T-helper 17 cell (primary cell): ENCODE results near the gene LIAS. TPM values are rescaled to one million over a fixed set of nuclear protein-coding genes. Genes with fewer than 3 reads are reported as not detected.
"Not testable (repeated sequence)": the region's sequence is repeated elsewhere in the genome, so short reads cannot be mapped to it uniquely, and the experiment has no call there.

Experiments
- ATAC-seq: fragments of 150-1000 bp; cut with Tn5 transposase; 2 replicates; pipeline ENCODE4 v1.10.0; 2021; ENCODE audit warnings: mild to moderate bottlenecking, moderate library complexity
- DNase-seq, 3 donors: peaks; one replicate each; pipeline versions ENCODE4 v3.0.0 to v3.0.0-alpha.2; 2020 to 2021
- H3K9me3 ChIP-seq: one replicate; pipeline ENCODE4 v1.7.0; 2013; ENCODE audit warnings: low read length, mild to moderate bottlenecking; ENCODE audit not compliant: control insufficient read depth, poor library complexity, severe bottlenecking
- H3K27ac Mint-ChIP-seq: one replicate; pipeline ENCODE4 v1.8.0; 2022; ENCODE audit warnings: mild to moderate bottlenecking, moderate library complexity, mixed read lengths
- H3K27me3 Mint-ChIP-seq: one replicate; pipeline ENCODE4 v1.8.0; 2022; ENCODE audit warnings: mixed read lengths
- H3K36me3 Mint-ChIP-seq: one replicate; pipeline ENCODE4 v1.8.0; 2022; ENCODE audit warnings: low read depth, mixed read lengths
- H3K4me1 Mint-ChIP-seq: one replicate; pipeline ENCODE4 v1.8.0; 2022; ENCODE audit warnings: mild to moderate bottlenecking, mixed read lengths
- H3K4me3 Mint-ChIP-seq: one replicate; pipeline ENCODE4 v1.8.0; 2022; ENCODE audit warnings: mild to moderate bottlenecking, moderate library complexity, mixed read lengths
- total RNA-seq, 4 donors: library from RNA in 2 of 4; stranded (reverse) in 2 of 4; gene quantifications; one replicate each; pipeline ENCODE4 v1.2.3 and lab custom pipeline; 2022 to 2026

Gene LIAS
- total RNA-seq (10 to 100 TPM in 1 of 2 donors, 1 to 10 TPM in 1; 8.4 to 11.5 TPM), total RNA-seq (lab: John Stamatoyannopoulos, UW) (16.7 to 18.3 reads per million in 2 donors)

- H3K4me1 Mint-ChIP-seq, result peaks cover 12% of the 10 kb centered on the region
- H3K36me3 Mint-ChIP-seq, result peaks cover 6% of the 10 kb centered on the region
- ATAC-seq, result peak; percentile 82
- DNase-seq, result peak; percentile 73 to 85 (median 85)
- H3K27ac Mint-ChIP-seq, result peak within 1 kb of the TSS; percentile 99
- peak within 1 kb of the TSS; percentile 96 for H3K4me3 Mint-ChIP-seq
- H3K9me3 ChIP-seq, result no peaks in the 10 kb centered on the region
- H3K27me3 Mint-ChIP-seq, result no peaks in the 10 kb centered on the region
These were observed at the start of gene LIAS, which contains the start of gene RPL9 for GRCh38 chr4:39458505-39459300. Gene LIAS (plus strand): TSS chr4:39459056. CDS start chr4:39459118, 62 bp downstream. Gene RPL9 (minus strand): TSS chr4:39458922. CDS start chr4:39458439, 483 bp downstream.

- DNase-seq, result no peak
- H3K27me3 Mint-ChIP-seq, result peaks cover 14% of the 10 kb centered on the region
- no peaks in the 10 kb centered on the region for H3K9me3 ChIP-seq
- ATAC-seq, result no peak
- H3K4me3 Mint-ChIP-seq, result no peak overlapping the region
- peaks cover 3% of the 10 kb centered on the region for H3K4me1 Mint-ChIP-seq
- no peak overlapping the region for H3K27ac Mint-ChIP-seq
- H3K36me3 Mint-ChIP-seq, result no peaks in the 10 kb centered on the region
These were observed 48.4 kb upstream of the LIAS start for GRCh38 chr4:39410415-39410814.

- H3K36me3 Mint-ChIP-seq, H3K9me3 ChIP-seq, DNase-seq, H3K4me3 Mint-ChIP-seq, H3K27ac Mint-ChIP-seq, H3K4me1 Mint-ChIP-seq, ATAC-seq: not testable (repeated sequence)
- H3K27me3 Mint-ChIP-seq, result peaks cover 14% of the 10 kb centered on the region
These were observed 47.3 kb upstream of the LIAS start for GRCh38 chr4:39411561-39411960.

- H3K9me3 ChIP-seq, result no peaks in the 10 kb centered on the region
- Mint-ChIP-seq H3K27me3 (peaks cover 14% of the 10 kb centered on the region), H3K4me3 (no peak overlapping the region), H3K36me3 (no peaks in the 10 kb centered on the region), H3K4me1 (peaks cover 3% of the 10 kb centered on the region), H3K27ac (no peak overlapping the region)
- no peak for ATAC-seq
- DNase-seq, result no peak
These were observed 43.1 kb upstream of the LIAS start for GRCh38 chr4:39415678-39416283.

DNA sequence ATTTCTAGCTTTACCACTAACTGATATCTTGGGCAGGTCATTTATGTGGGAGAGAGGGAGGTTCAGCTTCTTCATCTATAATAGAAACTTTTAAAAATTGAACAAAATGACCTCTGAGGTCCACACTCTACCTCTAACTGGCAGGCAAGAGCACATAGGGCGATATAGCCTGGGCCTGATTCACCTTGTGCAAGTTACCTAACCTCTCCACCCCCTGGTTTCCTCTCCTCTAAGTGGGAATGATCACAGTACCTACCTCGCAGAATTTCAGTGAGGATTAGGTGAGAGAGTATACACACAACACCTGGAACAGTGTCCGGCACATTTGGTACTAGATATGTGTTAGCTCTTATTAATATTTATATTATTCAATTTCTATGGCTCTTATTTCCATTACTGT is 36.6 kb upstream of the LIAS start:
- Mint-ChIP-seq H3K27me3 (peaks cover 6% of the 10 kb centered on the region), H3K4me3 (no peak overlapping the region), H3K36me3 (no peaks in the 10 kb centered on the region)

GRCh38 chr4:39425297-39425696 is 33.6 kb upstream of the LIAS start:
- H3K27me3 Mint-ChIP-seq, H3K4me1 Mint-ChIP-seq, ATAC-seq, H3K4me3 Mint-ChIP-seq, H3K9me3 ChIP-seq, H3K36me3 Mint-ChIP-seq, DNase-seq, H3K27ac Mint-ChIP-seq: not testable (repeated sequence)

More for the DNA sequence above, 36.6 kb upstream of the LIAS start:
- no peaks in the 10 kb centered on the region for H3K4me1 Mint-ChIP-seq
- ATAC-seq, result no peak
- no peak for DNase-seq
- H3K9me3 ChIP-seq, result no peaks in the 10 kb centered on the region
- H3K27ac Mint-ChIP-seq, result no peak overlapping the region

- ATAC-seq (no peak), DNase-seq (no peak)
- no peak overlapping the region for H3K4me3 Mint-ChIP-seq
- H3K4me1 Mint-ChIP-seq, result peaks cover 2% of the 10 kb centered on the region
- H3K36me3 Mint-ChIP-seq, result no peaks in the 10 kb centered on the region
- no peaks in the 10 kb centered on the region for H3K27me3 Mint-ChIP-seq
- H3K27ac Mint-ChIP-seq, result no peak overlapping the region
- H3K9me3 ChIP-seq, result no peaks in the 10 kb centered on the region
These were observed 32.1 kb upstream of the LIAS start for GRCh38 chr4:39426728-39427127.

DNA sequence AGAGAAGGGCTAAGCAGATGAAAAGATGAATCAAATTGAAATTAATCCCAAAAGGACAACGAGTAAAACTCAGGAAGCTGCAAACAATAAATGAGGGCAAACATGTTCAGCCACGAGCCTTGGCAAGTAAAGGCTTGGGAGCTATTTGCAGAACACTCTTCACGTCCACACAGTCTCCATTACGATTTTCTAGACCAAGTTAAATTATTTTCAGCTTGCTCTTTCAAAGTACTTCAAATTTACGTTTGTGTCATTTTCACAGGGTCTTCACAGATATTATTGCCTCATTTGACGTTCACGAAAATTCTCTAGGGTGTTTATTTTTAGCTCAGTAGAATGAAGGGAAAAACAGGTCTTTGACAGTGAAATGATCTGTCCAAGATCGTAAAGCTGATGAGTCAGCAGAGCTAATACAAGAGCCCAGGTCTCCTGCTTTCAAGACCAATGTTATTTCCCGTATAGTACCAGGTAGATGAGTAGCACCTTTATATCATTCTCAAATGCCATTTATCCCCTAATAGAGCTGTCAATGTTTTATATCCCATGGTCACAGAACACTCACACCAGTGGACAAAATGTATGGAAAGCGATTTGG is 31.2 kb upstream of the LIAS start:
- ATAC-seq (no peak), DNase-seq (no peak)
- no peak overlapping the region for H3K27ac Mint-ChIP-seq
- peak overlapping the region; percentile 28 for H3K4me3 Mint-ChIP-seq
- H3K27me3 Mint-ChIP-seq, result no peaks in the 10 kb centered on the region
- no peaks in the 10 kb centered on the region for H3K9me3 ChIP-seq
- no peaks in the 10 kb centered on the region for H3K36me3 Mint-ChIP-seq
- peaks cover 2% of the 10 kb centered on the region for H3K4me1 Mint-ChIP-seq

GRCh38 chr4:39429476-39430334 is 29.2 kb upstream of the LIAS start:
- H3K4me3 Mint-ChIP-seq, result no peak overlapping the region
- no peaks in the 10 kb centered on the region for H3K9me3 ChIP-seq
- H3K36me3 Mint-ChIP-seq, result no peaks in the 10 kb centered on the region
- DNase-seq, result no peak
- peaks cover 2% of the 10 kb centered on the region for H3K4me1 Mint-ChIP-seq
- H3K27ac Mint-ChIP-seq, result no peak overlapping the region
- no peaks in the 10 kb centered on the region for H3K27me3 Mint-ChIP-seq
- no peak for ATAC-seq

GRCh38 chr4:39433878-39434492 is 24.9 kb upstream of the LIAS start:
- H3K9me3 ChIP-seq, result no peaks in the 10 kb centered on the region
- Mint-ChIP-seq H3K4me1 (no peaks in the 10 kb centered on the region), H3K27ac (no peak overlapping the region), H3K36me3 (no peaks in the 10 kb centered on the region), H3K4me3 (no peak overlapping the region), H3K27me3 (peaks cover 10% of the 10 kb centered on the region)
- ATAC-seq, result no peak
- DNase-seq, result no peak

DNA sequence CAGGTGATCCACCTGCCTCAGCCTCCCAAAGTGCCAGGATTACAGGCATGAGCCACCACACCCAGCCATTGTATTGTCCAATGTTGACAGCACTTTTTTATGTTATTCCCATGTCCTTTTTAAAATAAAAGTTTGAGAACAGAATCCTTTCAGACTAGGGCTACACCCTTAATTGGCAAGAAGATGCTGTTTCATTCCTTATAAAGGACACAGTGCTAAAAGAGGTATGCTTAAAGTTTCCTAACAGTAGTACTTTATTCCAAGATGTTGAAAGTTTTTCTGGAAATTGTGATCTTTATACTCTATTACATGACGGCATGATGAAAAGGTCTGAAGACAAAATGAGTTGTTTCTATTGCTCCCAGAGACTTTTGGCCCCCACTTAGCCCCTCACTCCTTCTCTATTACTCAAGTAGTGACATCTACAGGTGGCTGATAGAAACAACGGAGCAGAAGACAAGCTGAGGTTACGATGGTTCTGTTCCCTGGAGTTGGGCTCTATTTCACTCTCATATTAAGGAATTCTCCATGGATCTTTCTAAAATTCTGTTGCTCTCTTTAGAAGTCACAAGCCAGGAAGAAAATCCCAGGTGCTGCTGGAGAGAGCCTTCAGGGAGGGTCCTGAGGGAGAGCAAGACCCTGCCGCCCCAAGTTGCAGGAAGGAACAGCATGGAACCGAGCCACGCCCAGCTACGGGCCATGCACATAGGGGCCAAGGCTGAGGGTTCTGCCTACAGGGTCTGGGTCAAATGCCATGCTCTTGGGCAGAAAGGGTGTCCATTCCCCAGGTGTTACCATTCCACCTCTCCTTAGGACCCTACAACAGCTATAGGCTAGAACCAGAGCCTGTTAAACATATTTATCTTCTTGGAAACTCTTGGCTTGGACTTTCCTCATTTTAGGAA is 22.9 kb upstream of the LIAS start:
- ATAC-seq (no peak), DNase-seq (no peak)
- H3K27me3 Mint-ChIP-seq, result peaks cover 10% of the 10 kb centered on the region
- no peaks in the 10 kb centered on the region for H3K4me1 Mint-ChIP-seq
- no peaks in the 10 kb centered on the region for H3K36me3 Mint-ChIP-seq
- peak overlapping the region; percentile 4 for H3K27ac Mint-ChIP-seq
- H3K4me3 Mint-ChIP-seq, result no peak overlapping the region
- no peaks in the 10 kb centered on the region for H3K9me3 ChIP-seq

- ATAC-seq, result no peak
- Mint-ChIP-seq H3K27ac (no peak overlapping the region), H3K4me1 (no peaks in the 10 kb centered on the region), H3K36me3 (no peaks in the 10 kb centered on the region), H3K4me3 (no peak overlapping the region), H3K27me3 (peaks cover 10% of the 10 kb centered on the region)
- DNase-seq, result no peak
- H3K9me3 ChIP-seq, result no peaks in the 10 kb centered on the region
These were observed 17.3 kb upstream of the LIAS start for GRCh38 chr4:39441593-39441992.
